HG02852 (cell line): ENCODE results near the gene TIGIT.
"Not testable (repeated sequence)": the region's sequence is repeated elsewhere in the genome, so short reads cannot be mapped to it uniquely, and the experiment has no call there.

Experiments
- ATAC-seq: cut with Tn5 transposase; IDR thresholded peaks from one replicate; pipeline ENCODE4 v1.9.1; 2021; ENCODE audit warnings: mild to moderate bottlenecking, moderate library complexity; ENCODE audit not compliant: unreplicated experiment

TIGIT gene

GRCh38 chr3:114293838-114294535 lies at the start of gene TIGIT:
TSS of gene TIGIT (plus strand) at chr3:114294028. CDS start at chr3:114294062, 34 bp downstream.
- ATAC-seq, result no peak

DNA sequence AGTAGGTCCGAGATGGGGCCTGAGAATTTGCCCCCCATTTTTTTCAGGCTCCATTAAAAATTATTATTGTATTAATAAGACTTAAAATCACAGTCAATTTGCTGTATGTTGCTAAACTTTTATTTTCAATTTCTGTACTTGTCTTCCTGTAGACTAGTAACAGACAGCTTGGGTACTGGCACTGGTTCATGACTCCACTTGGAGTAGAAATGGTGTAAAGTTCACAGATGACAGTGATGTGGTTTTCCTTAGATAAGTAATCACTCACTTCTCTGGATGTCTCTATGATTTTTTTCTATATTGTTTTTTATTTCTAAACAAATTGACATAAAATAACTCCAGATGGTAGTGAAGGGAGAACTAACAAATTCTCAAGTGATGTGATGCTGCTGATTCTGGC lies 40.9 kb upstream of the TIGIT start:
- ATAC-seq, result no peak

- no peak for ATAC-seq
These were observed 40.3 kb upstream of the TIGIT start for GRCh38 chr3:114253505-114253904.

DNA sequence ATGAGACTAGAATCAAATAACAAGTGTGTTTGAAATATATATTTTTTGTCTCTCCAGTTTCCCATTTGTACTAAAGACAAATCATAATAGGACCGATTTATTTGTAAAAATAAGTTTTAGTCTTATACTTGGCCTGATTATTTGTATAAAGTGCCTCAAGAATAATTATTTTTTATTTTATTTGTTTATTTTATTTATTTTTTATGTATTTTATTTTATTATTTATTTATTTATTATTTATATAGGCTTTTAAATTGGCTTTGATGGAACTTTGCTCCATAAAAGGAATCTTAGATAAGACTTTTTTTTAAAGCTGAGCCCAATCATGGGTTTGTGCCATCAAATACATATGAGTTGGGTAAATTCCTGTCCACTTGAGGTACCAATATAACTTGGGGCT lies 34.3 kb upstream of the TIGIT start:
- no peak for ATAC-seq

DNA sequence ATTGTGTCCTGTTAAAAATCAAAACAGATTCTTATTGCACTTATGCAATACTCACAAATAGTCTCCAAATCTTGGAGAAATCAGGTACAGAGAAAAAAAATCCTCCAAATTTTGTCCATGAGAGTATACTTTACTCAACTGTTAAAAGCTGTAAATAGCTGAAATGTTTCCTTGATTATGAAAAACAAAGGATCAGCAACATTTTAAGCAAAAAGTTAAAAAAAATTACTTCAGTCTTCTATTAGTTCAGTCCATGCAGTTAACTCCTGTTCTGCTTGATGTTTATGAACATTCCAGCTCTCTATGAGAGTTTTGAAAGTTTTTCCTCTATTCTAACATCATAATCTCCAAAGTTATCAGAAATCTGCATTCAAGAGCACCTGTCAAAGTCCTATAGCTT lies 33.7 kb upstream of the TIGIT start:
- ATAC-seq, result no peak

- no peak for ATAC-seq
These were observed 23.8 kb upstream of the TIGIT start for GRCh38 chr3:114270019-114270418.

DNA sequence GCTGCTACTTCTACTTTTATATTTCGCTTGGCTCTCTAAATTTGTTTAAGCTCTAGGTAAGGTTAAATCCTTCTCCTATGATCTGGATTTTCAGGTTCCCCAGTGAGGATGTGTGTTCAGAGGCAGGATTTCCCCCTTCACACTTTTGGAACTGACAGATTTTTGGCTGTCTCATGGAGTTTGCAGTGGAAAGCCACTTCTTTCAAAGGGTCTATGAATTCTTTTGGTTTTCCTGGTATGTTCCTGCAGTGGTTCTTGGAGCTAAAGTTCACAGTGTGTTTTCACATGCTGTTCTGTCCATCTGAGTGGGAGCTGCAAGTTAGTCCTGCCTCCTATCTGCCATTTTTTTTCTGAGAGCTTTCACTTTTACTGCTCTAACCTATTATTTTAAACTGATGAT lies 21.6 kb upstream of the TIGIT start:
- ATAC-seq, result no peak

DNA sequence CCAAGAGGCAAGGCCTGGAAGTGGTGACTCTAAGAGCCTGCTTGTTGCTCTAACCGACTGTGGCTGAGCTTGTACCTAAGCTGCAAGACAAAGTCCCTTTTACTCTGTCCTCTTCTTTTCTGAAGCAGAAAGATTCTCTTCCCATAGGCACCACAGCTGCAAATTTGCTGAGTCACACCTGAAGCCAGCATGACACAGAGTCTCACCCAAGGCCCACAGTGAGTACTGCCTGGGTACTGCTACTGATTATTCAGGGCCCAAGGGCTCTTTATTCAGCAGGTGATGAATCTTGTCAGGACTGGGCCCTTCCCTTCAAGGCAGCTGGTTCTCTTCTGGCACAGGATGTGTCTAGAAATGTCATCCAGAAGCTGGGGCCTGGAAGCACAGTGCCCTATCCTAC lies 18.9 kb upstream of the TIGIT start:
- ATAC-seq, result no peak

DNA sequence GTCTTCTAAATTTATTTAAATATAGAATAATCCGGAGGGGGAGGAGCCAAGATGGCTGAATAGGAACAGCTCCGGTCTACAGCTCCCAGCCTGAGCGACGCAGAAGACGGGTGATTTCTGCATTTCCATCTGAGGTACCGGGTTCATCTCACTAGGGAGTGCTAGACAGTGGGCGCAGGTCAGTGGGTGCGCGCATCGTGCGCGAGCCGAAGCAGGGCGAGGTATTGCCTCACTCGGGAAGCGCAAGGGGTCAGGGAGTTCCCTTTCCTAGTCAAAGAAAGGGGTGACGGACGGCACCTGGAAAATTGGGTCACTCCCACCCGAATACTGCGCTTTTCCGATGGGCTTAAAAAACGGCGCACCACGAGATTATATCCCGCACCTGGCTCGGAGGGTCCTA lies 17.0 kb upstream of the TIGIT start:
- ATAC-seq, result not testable (repeated sequence)

- ATAC-seq, result no peak
These were observed 9.2 kb upstream of the TIGIT start for GRCh38 chr3:114284644-114285043.

GRCh38 chr3:114285648-114286230 lies 8.1 kb upstream of the TIGIT start:
- no peak for ATAC-seq

GRCh38 chr3:114286266-114286665 lies 7.6 kb upstream of the TIGIT start:
- no peak for ATAC-seq

DNA sequence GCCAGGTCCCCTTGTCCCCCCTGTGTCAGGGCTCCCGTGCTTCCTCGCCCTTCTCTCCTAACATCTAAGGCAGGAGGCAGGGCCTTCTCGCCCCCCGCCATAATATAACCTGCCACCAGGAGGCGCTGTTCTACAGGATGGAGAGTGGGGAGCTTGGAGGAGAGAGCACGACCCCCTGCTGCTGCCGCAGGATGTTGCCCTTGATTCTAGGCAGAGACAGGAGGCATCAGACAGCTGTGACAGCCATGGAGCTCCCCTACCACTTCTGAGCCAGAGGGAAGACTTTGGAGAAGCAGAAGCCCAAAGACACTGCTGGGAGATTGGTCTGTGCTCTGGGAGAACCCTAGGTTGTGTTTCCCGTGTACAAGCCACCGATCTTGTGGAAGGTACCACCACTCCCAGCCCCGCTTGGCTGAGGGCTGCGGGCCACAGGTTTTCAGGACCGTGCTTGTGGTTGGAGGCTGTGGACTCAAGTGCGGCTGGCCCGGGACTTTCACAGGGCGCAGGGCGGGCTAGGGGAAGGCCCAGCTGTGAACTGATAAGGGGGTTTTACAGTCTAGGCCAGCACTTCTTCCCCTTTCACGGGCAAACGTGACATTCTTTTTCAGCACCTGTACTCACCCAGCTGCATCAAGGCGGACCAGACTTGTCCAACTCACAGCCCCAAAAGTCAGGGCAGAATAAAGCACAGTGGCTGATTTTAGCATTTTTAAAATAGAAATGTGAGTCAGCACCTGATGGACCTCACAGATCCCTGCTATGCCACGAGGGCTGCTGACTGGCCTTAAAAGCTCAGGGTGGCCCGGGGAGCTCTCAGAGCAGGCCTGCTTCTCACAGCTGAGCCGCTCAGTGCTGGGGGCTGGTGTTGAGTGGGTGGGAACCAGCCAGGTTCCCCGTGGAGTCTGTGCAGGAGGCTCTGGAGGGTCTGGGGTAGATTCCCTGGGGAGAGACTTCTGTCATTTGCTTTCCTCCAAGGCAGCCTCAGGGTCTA lies 2.6 kb upstream of the TIGIT start:
- peak; percentile 91 for ATAC-seq

DNA sequence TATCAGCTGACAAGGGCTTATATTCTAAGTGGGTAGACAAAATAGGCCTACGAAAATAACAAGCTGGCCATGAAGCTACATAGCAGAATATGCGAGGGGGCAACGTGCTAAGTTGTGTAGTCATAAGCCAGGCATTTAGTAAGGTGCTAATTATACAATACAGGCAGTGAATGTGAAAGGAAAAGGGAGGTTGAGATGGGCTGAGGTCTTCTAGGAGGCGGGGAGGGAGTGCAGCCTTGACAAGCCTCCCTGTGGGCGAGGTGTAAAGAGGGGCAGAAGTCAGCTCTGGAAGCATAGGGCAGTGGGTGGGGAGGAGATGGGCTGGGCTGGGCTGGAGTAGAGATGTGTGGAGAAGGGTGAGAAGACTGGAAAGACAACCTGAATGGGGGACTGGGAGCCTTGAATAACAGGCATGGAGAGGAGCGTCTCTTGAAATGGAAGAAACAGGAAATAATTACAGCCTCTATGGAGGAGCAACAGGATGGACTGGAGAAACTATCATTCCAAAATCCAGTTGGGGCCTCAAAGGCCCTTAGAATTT lies 1.2 kb downstream of the TIGIT start:
- ATAC-seq, result no peak

DNA sequence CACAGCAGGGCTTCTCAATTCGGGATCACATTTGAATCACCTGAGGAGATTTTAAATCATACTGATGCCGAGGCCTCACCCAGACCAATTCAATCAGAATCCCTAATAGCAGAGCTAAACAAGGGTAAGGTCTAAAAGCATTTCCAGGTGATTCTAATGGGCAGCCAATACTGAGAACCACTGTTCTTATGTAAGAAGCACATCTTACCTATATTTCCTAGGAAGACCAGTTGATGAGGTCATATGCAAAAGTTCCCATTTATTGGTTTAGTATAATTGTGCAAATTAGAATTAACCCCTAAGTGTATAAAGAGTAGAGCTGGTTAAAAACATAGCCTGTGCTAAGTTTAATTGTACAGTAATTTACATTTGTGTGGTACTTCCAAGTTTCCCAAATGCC lies 2.1 kb downstream of the TIGIT start:
- no peak for ATAC-seq

DNA sequence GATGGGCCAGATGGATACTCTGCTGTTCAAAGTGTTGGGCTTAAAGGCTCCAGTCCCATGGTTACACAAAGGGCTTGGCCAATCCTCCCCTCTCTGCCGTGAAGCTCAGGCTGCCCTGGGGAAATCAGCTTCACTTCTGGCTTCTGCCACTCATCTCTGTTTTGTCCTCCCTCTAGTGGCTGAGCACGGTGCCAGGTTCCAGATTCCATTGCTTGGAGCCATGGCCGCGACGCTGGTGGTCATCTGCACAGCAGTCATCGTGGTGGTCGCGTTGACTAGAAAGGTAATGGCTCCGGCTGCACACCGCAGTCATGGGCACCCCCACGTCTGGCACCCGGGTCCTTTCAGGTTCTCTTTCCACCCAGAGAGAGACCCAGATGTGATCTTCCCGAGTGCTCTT lies 5.6 kb downstream of the TIGIT start:
- no peak for ATAC-seq

DNA sequence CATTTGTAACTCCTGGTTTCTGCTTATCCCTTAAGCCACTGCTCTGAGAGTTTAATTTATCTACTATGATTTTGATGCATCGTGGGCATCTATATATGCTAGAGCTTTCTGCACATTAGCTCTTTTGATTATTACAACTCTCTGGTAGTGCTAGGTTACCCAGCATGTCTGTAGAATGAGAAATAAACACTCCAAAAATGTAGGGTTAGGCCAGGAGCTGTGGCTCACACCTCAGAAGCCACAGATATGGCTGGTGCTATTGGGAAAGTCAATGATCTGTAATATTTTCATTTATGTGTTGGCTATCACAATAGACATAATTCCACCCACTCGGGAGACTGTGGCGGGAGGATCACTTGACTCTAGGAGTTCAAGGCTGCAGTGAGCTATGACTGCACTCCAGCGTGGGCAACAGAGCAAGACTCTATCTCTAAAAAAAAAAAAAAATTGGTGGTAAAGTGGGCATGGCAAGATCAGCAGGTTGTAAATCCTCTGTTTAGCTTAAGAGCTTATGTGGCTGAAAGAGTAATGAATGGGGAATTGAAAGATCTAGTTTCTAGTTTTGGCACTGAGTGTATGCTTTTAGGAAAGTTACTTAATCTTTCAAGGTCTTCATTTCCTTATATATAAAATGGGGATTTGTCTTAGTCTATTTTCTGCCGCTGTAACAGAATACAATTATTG lies 6.3 kb downstream of the TIGIT start:
- ATAC-seq, result peak; percentile 71

- peak; percentile 73 for ATAC-seq
These were observed 13.5 kb downstream of the TIGIT start for GRCh38 chr3:114307222-114307830.

- ATAC-seq, result no peak
These were observed 14.0 kb downstream of the TIGIT start for GRCh38 chr3:114307832-114308231.

DNA sequence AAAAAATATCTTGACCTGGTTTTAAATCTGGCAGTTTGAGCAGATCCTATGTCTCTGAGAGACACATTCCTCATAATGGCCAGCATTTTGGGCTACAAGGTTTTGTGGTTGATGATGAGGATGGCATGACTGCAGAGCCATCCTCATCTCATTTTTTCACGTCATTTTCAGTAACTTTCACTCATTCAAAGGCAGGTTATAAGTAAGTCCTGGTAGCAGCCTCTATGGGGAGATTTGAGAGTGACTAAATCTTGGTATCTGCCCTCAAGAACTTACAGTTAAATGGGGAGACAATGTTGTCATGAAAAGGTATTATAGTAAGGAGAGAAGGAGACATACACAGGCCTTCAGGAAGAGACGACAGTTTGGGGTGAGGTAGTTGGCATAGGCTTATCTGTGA lies 14.5 kb downstream of the TIGIT start:
- no peak for ATAC-seq
